GM19372 (cell line): Measurements from ENCODE around the gene OBP2A.
"Not testable (repeated sequence)": the region's sequence is repeated elsewhere in the genome, so short reads cannot be mapped to it uniquely, and the experiment has no call there.

Experiments
- ATAC-seq: cut with Tn5 transposase; IDR thresholded peaks from one replicate; pipeline ENCODE4 v1.9.1; 2021; ENCODE audit warnings: mild to moderate bottlenecking, low read depth, moderate library complexity; ENCODE audit not compliant: unreplicated experiment

Gene OBP2A

GRCh38 chr9:135545646-135546176, at the start of gene OBP2A:
TSS of gene OBP2A (plus strand) at chr9:135546126. CDS start at chr9:135546181, 55 bp downstream.
- not testable (repeated sequence) for ATAC-seq

GRCh38 chr9:135498381-135499126, 47.4 kb upstream of the OBP2A start:
- no peak for ATAC-seq

GRCh38 chr9:135499326-135500070, 46.4 kb upstream of the OBP2A start:
- ATAC-seq, result no peak

GRCh38 chr9:135500071-135500524, 45.8 kb upstream of the OBP2A start:
- no peak for ATAC-seq

GRCh38 chr9:135500525-135501260, 45.2 kb upstream of the OBP2A start, which contains the start of gene MRPS2:
TSS of gene MRPS2 (plus strand) at chr9:135500682. CDS start at chr9:135500711, 29 bp downstream.
- ATAC-seq, result peak; percentile 90

- ATAC-seq, result no peak
Measured at GRCh38 chr9:135501261-135502167, 44.4 kb upstream of the OBP2A start.

GRCh38 chr9:135502168-135502872, 43.6 kb upstream of the OBP2A start:
- ATAC-seq, result no peak

GRCh38 chr9:135502873-135503321, 43.0 kb upstream of the OBP2A start:
- ATAC-seq, result no peak

GRCh38 chr9:135503371-135504261, 42.3 kb upstream of the OBP2A start:
- ATAC-seq, result no peak

GRCh38 chr9:135504262-135505243, 41.4 kb upstream of the OBP2A start:
- no peak for ATAC-seq

GRCh38 chr9:135505406-135506187, 40.3 kb upstream of the OBP2A start:
- ATAC-seq, result no peak

GRCh38 chr9:135506327-135507103, 39.4 kb upstream of the OBP2A start:
- no peak for ATAC-seq

GRCh38 chr9:135507104-135508035, 38.6 kb upstream of the OBP2A start:
- no peak for ATAC-seq

GRCh38 chr9:135508211-135508820, 37.6 kb upstream of the OBP2A start:
- no peak for ATAC-seq
